COLO668 (cell line): ENCODE data around the gene FOXL1.

Experiments
- DNase-seq: peaks from one replicate; lab custom pipeline; 2025; ENCODE audit not compliant: unreplicated experiment; lab: John Stamatoyannopoulos, UW

The FOXL1 gene

GRCh38 chr16:86604436-86605193 lies 26.3 kb downstream of the FOXL1 start:
- DNase-seq, result no peak

GRCh38 chr16:86605950-86606349 lies 27.6 kb downstream of the FOXL1 start:
- DNase-seq, result no peak

- no peak for DNase-seq
Measured at GRCh38 chr16:86608301-86608747, 30.0 kb downstream of the FOXL1 start.

DNA sequence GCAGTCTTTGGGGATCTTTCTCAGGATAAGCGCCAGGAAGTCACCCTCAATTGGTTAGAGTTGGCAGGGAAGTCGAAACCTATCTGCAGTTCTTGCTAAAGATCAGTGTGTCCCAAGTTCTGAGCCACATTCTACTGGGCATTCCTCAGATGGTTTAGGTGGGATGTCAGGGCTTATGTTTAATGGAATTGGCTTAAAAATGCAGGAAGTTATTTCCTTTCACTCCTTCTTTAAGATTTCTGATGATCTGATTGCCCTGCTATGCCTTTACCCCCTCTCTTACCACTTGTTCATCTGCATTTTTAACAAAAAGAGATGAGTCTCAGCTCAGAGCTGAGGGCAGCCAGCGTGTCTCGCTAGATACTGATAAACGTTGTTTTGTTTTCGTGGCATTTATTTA lies 30.8 kb downstream of the FOXL1 start:
- no peak for DNase-seq

- DNase-seq, result no peak
Measured at GRCh38 chr16:86609661-86610060, 31.3 kb downstream of the FOXL1 start.

DNA sequence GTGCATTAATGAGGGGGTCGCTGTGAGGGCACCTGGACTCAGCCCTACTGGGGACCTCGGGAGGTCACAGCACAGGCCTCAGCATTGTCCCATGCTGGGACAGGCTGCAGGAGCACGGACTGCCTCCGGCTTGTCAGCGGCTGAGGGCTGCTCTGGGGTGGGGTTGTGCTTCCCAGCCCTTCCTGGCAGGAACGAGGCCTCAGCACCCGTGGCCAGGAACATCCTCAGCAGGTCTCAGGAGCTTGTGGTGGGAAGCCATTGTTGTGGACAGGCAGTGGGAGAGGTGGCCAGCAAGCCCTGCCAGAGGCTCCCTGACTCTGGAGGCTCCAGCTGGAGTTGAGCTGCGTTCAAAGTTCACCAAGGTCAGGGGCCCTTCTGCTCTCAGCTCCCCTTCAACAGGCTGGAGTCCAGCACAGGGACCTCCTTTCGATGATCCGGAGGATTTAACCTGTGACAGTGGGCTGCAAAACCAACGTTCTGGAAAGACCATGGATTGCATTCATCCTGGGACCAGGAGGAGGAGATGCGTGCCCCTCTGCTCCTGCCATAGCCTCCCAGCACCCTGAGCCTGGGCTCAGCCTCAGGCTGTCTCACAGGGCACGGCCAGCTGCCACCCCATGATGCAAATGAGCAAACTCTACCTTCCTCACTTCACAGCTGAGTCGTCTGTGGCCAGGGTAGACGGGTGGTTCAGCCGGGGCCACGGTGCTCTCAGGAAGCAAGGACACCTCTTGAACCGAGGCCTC lies 32.6 kb downstream of the FOXL1 start:
- DNase-seq, result no peak

- no peak for DNase-seq
Measured at GRCh38 chr16:86611525-86611855, 33.1 kb downstream of the FOXL1 start.

GRCh38 chr16:86611941-86612340 lies 33.6 kb downstream of the FOXL1 start:
- DNase-seq, result no peak

- no peak for DNase-seq
Measured at GRCh38 chr16:86614699-86615098, 36.4 kb downstream of the FOXL1 start.

DNA sequence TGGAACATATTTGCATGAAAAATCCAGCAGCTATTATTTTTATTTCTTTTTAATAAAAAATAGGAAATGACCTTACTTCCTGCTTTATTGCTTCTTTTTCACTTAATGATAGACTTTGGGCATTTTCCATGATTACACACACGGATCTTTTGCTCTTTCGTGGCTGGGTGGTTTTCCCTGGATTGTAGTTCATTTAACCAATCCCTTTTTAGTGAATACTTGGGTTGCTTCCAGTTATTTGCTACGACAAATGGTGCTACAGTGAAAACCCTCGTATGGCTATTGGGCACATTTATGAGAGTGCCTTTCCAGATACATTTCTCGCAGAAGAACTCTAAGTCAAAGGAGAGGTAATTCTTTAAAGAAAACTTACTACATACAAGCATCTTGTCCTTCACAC lies 38.6 kb downstream of the FOXL1 start:
- no peak for DNase-seq

DNA sequence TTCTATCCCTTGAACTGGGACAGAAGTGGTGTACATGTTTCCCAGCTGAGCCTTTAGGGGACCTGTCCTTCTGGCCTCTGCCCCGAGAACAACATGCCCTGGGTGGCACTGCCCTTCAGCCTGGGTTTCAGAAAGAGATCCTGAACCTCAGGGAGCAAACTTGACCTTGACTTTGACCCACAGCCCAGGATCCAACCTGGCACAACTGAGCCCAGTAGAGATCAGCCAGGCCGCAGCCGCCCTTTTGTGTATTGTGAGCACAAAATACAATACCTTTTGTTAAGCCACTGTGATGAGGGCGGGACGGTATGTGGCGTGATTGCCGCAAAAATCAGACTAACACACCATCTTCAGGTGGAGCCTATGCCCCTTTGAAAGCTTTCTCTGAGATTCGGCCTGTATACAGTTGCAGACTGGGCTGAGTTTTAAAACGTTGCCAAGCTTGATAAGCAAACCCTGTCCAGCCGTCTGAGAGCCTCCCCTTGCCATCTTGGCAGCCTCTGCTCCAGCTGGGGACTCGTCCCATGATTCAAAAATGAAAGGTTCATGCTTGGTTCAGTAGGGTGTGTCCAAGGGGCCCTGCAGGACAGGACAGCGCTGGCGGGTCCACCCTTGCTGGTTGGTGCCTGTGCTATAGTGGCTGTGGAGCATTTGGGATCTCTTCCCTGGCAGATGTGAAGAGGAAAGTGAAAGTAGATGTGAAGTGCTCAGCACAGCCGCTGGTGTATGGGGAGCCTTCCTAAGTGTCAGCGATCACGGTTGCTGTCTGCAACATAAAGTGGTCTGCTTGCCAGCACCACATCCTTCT lies 40.3 kb downstream of the FOXL1 start:
- DNase-seq, result no peak

DNA sequence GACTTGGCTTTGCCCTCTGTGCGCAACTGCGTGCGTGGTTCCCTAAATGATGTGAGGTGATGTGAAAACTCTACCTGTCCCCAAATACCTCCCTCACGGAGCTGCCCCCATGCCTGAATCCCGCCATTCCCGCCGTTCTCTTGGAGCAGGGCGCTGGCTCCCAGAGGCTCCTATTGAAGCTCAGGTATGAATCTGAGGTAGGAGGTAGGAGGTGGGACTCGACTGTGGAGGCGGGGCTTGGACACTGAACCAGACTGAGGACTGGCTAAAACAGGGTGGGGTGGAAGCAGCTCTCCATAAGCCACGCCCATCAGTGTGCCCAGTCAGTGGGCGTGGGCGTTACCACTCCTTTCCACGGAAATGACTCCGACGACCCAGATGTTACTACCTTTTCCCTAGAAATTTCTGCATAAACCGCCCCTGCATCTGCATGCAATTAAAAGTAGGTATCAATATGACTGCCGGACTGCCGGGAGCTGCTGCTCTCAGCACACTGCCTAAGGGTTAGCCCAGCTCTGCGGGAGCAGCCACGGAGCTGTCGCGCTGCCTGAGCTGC lies 41.0 kb downstream of the FOXL1 start:
- no peak for DNase-seq

GRCh38 chr16:86620184-86620583 lies 41.8 kb downstream of the FOXL1 start:
- DNase-seq, result no peak

DNA sequence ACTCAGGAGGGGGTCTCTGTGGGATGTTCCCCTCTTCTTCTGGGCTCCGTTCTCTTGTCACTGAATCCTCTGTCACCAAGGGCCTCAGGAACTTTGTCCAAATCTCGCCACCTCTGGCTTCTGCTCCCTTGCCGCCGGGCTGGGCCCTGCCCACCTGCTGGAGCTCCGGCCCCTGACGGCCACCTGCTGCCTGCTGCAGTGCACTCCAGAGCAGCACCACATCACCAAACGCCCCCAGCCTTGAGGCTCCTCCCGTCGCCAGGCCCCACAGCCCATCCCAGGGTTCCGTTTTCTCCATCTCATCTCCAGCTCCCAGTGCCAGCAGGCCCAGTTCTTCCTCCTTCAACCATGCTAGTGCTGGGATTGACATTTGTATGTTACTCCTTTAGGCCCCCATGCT lies 43.6 kb downstream of the FOXL1 start:
- DNase-seq, result no peak

- DNase-seq, result no peak
Measured at GRCh38 chr16:86622700-86623615, 44.6 kb downstream of the FOXL1 start.

- no peak for DNase-seq
Measured at GRCh38 chr16:86625029-86625428, 46.7 kb downstream of the FOXL1 start.

DNA sequence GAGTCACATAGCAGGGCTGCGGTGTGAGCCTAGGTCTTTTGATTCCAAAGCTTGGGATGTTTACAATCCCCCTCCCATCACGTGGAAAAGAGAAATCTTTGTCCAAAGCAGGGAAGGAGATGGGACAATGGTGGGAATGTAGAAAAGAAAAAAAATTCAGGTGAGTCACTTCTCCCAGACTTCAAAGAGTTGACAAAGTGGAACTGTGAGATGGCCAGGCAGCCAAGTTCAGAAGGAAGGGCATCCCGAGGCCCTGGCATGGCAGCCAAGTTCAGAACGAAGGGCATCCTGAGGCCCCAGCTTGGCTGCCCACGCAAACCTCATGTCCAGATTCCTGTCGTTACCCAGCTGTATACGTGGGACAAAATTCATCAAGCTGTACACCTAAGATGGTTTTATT lies 47.5 kb downstream of the FOXL1 start:
- DNase-seq, result no peak

- DNase-seq, result no peak
Measured at GRCh38 chr16:86626284-86626683, 47.9 kb downstream of the FOXL1 start.

- DNase-seq, result no peak
Measured at GRCh38 chr16:86626966-86627365, 48.6 kb downstream of the FOXL1 start.

DNA sequence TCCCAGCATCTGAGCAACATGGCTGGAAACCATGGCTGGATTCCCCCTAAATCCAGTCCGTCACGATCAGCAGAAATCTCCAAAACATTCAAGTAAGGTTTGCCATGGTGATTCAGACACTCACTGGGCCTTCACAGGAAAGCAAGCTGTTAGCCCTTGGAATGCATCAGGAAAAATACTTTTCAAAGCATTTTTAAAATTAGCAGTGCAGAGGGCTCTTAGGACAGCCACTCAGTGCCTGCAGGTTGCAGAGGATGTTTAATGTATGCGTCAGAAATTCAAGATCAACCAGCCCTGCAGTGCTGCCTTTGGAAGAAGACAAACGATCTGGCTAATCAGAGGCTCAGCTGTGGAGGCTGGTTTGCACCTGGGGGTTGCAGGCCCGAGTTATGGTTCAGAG lies 50.3 kb downstream of the FOXL1 start:
- DNase-seq, result no peak
